Fibroblast of pulmonary artery (primary cell): Measurements from ENCODE around the gene ADARB2.

Experiments
- DNase-seq: peaks from one replicate; pipeline ENCODE4 v3.0.0-alpha.2; 2010; ENCODE audit warnings: low read depth
- H3K4me3 ChIP-seq: replicated peaks from 2 replicates; pipeline ENCODE4 v1.5.1; 2011; ENCODE audit warnings: low read depth, mild to moderate bottlenecking, control low read depth, low read length, moderate library complexity
- TF ChIP-seq, protein P1 (sequence below): IDR thresholded peaks from 2 replicates; pipeline ENCODE4 v1.5.1; 2011; ENCODE audit warnings: mild to moderate bottlenecking, control low read depth, low read length, inconsistent platforms; ENCODE audit errors: missing control alignments

ADARB2 gene

DNA sequence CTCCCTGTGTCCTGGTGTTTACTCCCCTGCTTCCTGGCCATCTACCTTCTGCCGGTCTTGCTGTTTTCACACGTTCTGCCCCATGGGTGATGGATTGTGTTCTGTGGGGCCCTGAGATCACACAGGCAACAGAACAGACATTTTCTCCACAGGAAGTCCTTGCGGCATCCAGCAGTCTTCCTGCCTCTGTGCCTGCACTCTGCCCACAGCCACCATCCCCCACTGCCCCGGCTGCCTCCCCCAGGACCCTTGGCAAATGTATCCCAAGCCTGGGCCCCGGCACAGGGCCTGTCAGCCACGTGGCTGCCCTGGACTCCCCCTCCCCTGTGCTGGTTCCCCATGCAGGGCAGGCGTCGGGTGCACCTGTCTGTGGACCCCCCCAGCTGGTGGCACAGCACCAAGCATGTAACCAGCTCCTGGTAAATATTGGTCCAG is 497.0 kb downstream of the ADARB2 start:
- TF ChIP-seq, protein P1, sequence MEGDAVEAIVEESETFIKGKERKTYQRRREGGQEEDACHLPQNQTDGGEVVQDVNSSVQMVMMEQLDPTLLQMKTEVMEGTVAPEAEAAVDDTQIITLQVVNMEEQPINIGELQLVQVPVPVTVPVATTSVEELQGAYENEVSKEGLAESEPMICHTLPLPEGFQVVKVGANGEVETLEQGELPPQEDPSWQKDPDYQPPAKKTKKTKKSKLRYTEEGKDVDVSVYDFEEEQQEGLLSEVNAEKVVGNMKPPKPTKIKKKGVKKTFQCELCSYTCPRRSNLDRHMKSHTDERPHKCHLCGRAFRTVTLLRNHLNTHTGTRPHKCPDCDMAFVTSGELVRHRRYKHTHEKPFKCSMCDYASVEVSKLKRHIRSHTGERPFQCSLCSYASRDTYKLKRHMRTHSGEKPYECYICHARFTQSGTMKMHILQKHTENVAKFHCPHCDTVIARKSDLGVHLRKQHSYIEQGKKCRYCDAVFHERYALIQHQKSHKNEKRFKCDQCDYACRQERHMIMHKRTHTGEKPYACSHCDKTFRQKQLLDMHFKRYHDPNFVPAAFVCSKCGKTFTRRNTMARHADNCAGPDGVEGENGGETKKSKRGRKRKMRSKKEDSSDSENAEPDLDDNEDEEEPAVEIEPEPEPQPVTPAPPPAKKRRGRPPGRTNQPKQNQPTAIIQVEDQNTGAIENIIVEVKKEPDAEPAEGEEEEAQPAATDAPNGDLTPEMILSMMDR = no peak
- no peak for DNase-seq
- no peak overlapping the region for H3K4me3 ChIP-seq

DNA sequence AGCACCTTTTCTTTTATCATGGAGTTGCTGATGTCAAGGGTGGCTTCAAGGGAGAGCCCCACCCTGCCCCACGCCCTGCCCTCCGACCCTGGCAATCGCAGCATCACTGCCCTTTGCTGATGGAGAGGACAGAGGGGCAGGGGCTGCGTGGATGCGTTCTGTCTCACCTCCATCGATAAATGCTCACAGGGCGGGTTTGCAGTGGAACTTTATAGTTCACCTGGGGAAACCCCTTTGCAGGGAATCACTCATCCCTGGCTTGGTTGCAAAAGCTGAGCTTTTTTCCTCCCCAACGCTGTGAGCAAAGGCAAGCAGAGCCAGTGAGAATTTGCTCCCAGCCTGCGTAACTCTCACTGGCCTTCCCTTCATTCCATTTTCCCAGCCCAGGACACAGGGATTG is 504.3 kb downstream of the ADARB2 start:
- TF ChIP-seq, protein P1 = no peak

DNA sequence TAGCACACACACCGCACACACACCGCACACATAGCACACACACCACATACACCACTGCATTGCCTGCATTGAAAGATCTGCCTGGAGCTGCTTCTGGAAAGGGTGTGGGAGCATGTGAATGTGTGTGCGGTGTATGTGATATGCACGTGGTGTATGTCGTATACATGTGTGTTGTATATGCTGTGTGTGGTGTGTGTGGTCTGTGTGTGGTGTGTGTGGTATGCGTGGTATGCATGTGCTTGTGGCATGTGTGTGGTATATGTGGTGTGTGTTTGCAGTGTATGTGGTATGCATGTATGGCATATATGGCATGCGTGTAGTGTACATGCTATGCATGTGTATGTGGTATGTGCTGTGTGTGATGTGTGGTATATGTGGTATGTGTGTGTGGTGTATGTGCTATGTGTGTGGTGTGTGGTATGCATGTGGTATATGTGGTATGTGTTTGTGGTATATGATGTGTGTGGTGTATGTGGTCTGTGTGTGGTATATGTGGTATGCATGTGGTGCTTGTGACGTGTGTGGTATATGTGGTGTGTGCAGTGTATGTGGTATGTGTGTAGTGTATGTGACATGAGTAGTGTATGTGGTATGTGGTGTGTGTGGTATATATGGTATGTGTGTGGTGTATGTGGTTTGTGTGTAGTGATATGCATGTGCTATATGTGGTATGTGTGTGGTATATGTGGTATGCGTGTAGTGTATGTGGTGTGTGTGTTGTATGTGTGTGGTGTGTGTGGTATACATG is 505.0 kb downstream of the ADARB2 start:
- H3K4me3 ChIP-seq = no peak overlapping the region
- TF ChIP-seq, protein P1 = no peak
- DNase-seq = no peak

More for the DNA sequence above, 504.3 kb downstream of the ADARB2 start:
- no peak overlapping the region for H3K4me3 ChIP-seq
- no peak for DNase-seq

GRCh38 chr10:1230592-1231275 is 506.6 kb downstream of the ADARB2 start:
- DNase-seq = no peak
- H3K4me3 ChIP-seq = no peak overlapping the region
- TF ChIP-seq, protein P1 = no peak

DNA sequence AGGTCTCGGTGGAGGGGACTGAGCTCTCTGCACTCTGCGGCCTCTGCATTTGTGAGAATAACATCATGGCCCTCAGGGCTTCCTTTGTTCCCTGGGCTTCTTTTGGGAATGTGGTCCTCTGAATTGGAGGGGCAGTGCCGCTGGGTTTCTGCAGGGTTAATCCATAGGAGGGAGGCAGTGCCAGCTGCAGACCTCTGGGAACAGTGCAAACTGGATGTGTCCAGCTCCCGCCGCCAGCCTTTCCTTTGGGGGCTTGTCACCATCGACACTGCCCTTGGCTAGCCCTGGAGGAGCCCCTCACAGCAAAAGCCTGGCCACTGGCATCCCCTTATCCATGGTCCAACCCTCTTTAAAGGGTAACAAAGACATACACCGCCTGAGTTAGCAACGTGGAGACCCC is 507.2 kb downstream of the ADARB2 start:
- DNase-seq = no peak
- no peak overlapping the region for H3K4me3 ChIP-seq
- TF ChIP-seq, protein P1 = no peak

GRCh38 chr10:1229574-1229973 is 507.8 kb downstream of the ADARB2 start:
- TF ChIP-seq, protein P1 = no peak
- DNase-seq = no peak
- no peak overlapping the region for H3K4me3 ChIP-seq
